CD8-positive, alpha-beta memory T cell (primary cell): ENCODE results near the gene SLCO2A1. TPM values are rescaled to one million over a fixed set of nuclear protein-coding genes. Genes with fewer than 3 reads are reported as not detected.

Experiments
- CTCF ChIA-PET: fragments of 350-600 bp; sonication (Branson Sonifier 250); formaldehyde crosslinking; loops from one replicate; lab custom pipeline; 2021; ENCODE audit warnings: antibody characterized with exemption; lab: Charles Lee
- POLR2A ChIA-PET: fragments of 350-600 bp; sonication (Branson Sonifier 250); formaldehyde crosslinking; loops from one replicate; lab custom pipeline; 2021; ENCODE audit warnings: antibody characterized with exemption; lab: Charles Lee
- DNase-seq, 5 donors: peaks; one replicate each; pipeline versions ENCODE4 v3.0.0 to v3.0.0-alpha.2; 2020 to 2022; ENCODE audit warnings: mixed read lengths in 1 of 5
- H3K27ac ChIP-seq: one replicate; pipeline ENCODE4 v1.7.0; 2013; ENCODE audit warnings: low read depth, mild to moderate bottlenecking, low read length, moderate library complexity
- H3K27me3 ChIP-seq: 2 replicates; pipeline ENCODE4 v1.7.0; 2013; ENCODE audit warnings: low read length, mild to moderate bottlenecking; ENCODE audit not compliant: insufficient read depth, poor library complexity, severe bottlenecking
- H3K36me3 ChIP-seq: 2 replicates; pipeline ENCODE4 v1.7.0; 2013; ENCODE audit warnings: mild to moderate bottlenecking, low read length, moderate library complexity; ENCODE audit not compliant: insufficient read depth
- H3K4me1 ChIP-seq: 2 replicates; pipeline ENCODE4 v1.7.0; 2013; ENCODE audit warnings: mild to moderate bottlenecking, low read length, moderate library complexity; ENCODE audit not compliant: insufficient read depth
- H3K4me3 ChIP-seq: 2 replicates; pipeline ENCODE4 v1.7.0; 2013; ENCODE audit warnings: mild to moderate bottlenecking, low read length
- H3K9me3 ChIP-seq: 2 replicates; pipeline ENCODE4 v1.7.0; 2013; ENCODE audit warnings: mild to moderate bottlenecking, low read length
- H3K27ac Mint-ChIP-seq, 8 donors: one replicate each; pipeline ENCODE4 v1.8.0; 2020 to 2021; ENCODE audit warnings: mixed read lengths in 8 of 8, mild to moderate bottlenecking in 6 of 8, inconsistent platforms in 3 of 8, moderate library complexity in 3 of 8
- H3K27me3 Mint-ChIP-seq, 2 donors: one replicate each; pipeline ENCODE4 v1.8.0; 2020 to 2021; ENCODE audit warnings: mixed read lengths in 2 of 2, mild to moderate bottlenecking in 1 of 2, moderate library complexity in 1 of 2
- H3K36me3 Mint-ChIP-seq, 3 donors: one replicate each; pipeline ENCODE4 v1.8.0; 2020 to 2021; ENCODE audit warnings: mixed read lengths in 3 of 3, inconsistent platforms in 1 of 3, mild to moderate bottlenecking in 1 of 3
- H3K4me1 Mint-ChIP-seq, 3 donors: one replicate each; pipeline ENCODE4 v1.8.0; 2020 to 2021; ENCODE audit warnings: mixed read lengths in 3 of 3, inconsistent platforms in 1 of 3, mild to moderate bottlenecking in 1 of 3
- H3K4me3 Mint-ChIP-seq, 7 donors: one replicate each; pipeline ENCODE4 v1.8.0; 2020 to 2021; ENCODE audit warnings: mixed read lengths in 7 of 7, mild to moderate bottlenecking in 6 of 7, moderate library complexity in 4 of 7, inconsistent platforms in 2 of 7
- H3K9me3 Mint-ChIP-seq, 5 donors: one replicate each; pipeline ENCODE4 v1.8.0; 2020 to 2022; ENCODE audit warnings: mixed read lengths in 5 of 5, mild to moderate bottlenecking in 3 of 5, moderate library complexity in 2 of 5, inconsistent platforms in 1 of 5
- polyA plus RNA-seq: library from polyadenylated mRNA; unstranded; fragments of 300-500 nt; fragmentation: Illumina TruSeq; gene quantifications from one replicate; pipeline ENCODE4 v1.2.3, GENCODE V29; 2021
- total RNA-seq, 2 experiments: library from RNA; stranded (reverse); gene quantifications; one replicate each; pipeline ENCODE4 v1.2.3, GENCODE V29; 2021

SLCO2A1 gene
- total and polyA plus RNA-seq, 3 experiments from 2014 or later = not detected

DNA sequence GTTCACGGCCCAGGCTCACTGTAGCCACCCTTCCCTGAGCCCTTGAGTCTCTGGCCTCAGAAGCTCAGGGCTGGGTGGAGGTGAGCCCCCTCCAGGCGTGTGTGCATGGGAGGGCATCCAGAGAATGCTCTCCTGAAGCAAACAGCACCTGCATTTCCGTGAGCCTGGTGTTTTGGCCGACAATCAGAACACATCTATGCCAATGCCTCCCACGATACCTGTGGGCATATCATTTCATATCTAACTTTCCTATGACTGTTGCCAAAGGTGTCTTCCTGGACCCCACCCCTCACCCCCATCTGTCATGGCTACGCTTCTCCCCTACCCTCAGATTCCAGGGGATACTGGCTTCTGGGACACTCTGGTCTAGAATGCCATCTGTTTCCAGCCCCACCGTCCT is 80.7 kb downstream of the SLCO2A1 start:
- Histone ChIP-seq H3K36me3 (no peaks in the 10 kb centered on the region), H3K27ac (no peak overlapping the region), H3K4me3 (no peak overlapping the region), H3K4me1 (no peaks in the 10 kb centered on the region), H3K9me3 (no peaks in the 10 kb centered on the region), H3K27me3 (no peaks in the 10 kb centered on the region)
- Mint-ChIP-seq H3K27me3 (peaks cover 3 to 10% of the 10 kb centered on the region in 2 donors), H3K4me3 (no peak overlapping the region), H3K27ac (no peak overlapping the region), H3K4me1 (peaks cover 0 to 2% (median 0%) of the 10 kb centered on the region in 3 donors), H3K9me3 (peaks cover 0 to 4% (median 0%) of the 10 kb centered on the region in 5 donors), H3K36me3 (no peaks in the 10 kb centered on the region)
- no peak for DNase-seq
- ChIA-PET CTCF (no interaction called here), POLR2A (no interaction called here)

DNA sequence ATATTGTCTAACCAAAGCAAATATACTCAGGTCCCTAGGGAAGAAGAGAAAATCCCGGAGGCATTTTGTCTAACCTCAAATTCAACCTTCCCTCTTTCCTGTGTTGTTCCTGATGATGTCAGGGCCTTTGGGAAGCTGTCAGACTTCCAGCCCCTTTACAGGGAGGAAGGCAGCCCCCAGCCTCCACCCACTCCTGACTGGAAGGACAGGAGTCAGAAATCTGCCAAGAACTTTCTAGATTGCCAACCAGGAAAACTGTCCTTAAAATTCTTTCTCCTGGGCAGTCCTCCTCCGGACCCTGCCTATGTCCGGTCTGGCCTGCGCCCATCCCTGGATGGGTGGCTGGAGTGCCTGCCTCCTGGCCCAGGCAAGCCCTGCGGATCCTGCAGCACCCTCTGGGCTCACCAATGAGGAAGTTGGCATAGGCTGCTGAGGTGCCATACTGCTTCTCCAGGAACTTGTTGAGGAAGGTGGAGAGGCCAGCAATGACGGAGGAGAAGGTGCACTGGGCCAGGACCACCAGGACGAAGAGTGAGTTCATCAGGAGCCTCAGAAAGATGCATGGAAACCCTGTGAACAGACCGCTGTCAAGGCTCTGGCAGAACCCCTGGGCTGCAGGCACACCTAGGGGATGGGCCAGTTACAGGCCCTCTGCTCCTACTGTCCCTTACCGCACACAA is 81.5 kb downstream of the SLCO2A1 start:
- Mint-ChIP-seq H3K4me1 (peaks cover 0 to 2% (median 0%) of the 10 kb centered on the region in 3 donors), H3K4me3 (no peak overlapping the region), H3K36me3 (no peaks in the 10 kb centered on the region), H3K27me3 (peaks cover 4 to 6% of the 10 kb centered on the region in 2 donors), H3K9me3 (peaks cover 0 to 4% (median 0%) of the 10 kb centered on the region in 5 donors), H3K27ac (no peak overlapping the region)
- ChIA-PET CTCF (no interaction called here), POLR2A (no interaction called here)
- no peak overlapping the region for H3K4me3 ChIP-seq
- DNase-seq = no peak
- H3K27me3 ChIP-seq = no peaks in the 10 kb centered on the region
- no peaks in the 10 kb centered on the region for H3K4me1 ChIP-seq
- no peak overlapping the region for H3K27ac ChIP-seq
- H3K36me3 ChIP-seq = no peaks in the 10 kb centered on the region
- H3K9me3 ChIP-seq = no peaks in the 10 kb centered on the region

- H3K27ac Mint-ChIP-seq = no peak overlapping the region
- H3K36me3 Mint-ChIP-seq = peaks cover 0 to 2% (median 0%) of the 10 kb centered on the region in 3 donors
- no peaks in the 10 kb centered on the region for H3K4me1 ChIP-seq
- ChIA-PET POLR2A (no interaction called here), CTCF (no interaction called here)
- H3K27me3 Mint-ChIP-seq = peaks cover 4 to 16% of the 10 kb centered on the region in 2 donors
- H3K27me3 ChIP-seq = no peaks in the 10 kb centered on the region
- no peak overlapping the region for H3K4me3 Mint-ChIP-seq
- H3K9me3 Mint-ChIP-seq = no peaks in the 10 kb centered on the region
- no peak for DNase-seq
- H3K4me1 Mint-ChIP-seq = peaks cover 4 to 6% (median 6%) of the 10 kb centered on the region in 3 donors
- H3K27ac ChIP-seq = no peak overlapping the region
- no peaks in the 10 kb centered on the region for H3K36me3 ChIP-seq
- no peak overlapping the region for H3K4me3 ChIP-seq
- no peaks in the 10 kb centered on the region for H3K9me3 ChIP-seq
Measured at GRCh38 chr3:133945381-133946095, 84.2 kb downstream of the SLCO2A1 start.

DNA sequence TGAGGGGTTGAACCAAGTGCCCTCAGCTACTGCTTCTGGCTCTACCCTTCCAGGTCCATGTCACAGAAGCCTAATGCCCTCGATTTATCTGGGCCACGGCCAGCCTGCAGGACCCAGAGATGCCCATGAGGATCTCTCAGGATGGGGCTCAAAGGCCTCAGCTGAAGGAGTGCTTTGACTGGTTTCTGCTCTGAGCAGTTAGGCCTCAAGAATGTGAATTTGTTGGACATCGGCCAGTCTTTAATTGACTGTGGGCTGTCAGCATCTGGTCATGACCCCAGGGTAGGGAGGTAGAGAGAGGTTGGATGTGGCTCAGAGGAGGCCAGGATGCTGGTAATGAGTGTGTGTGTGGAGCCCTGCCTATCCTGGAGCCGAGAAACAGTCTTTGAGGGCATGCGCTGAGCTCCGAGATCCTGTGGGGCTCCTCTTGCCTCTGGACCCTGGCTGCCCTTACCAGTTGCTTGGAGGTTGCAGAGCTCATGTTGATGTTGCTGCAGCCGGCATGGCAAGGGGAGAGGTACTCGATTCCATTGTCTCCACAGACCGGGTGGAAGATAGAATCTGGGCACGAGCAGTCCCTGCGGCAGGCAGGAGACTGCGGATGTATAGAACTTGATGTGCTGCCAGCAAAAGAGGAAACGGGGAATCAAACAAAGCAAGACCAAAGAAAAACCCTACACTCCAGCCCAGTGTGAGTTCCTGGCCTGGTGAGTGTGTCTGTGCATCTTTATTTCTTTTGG is 84.9 kb downstream of the SLCO2A1 start:
- H3K36me3 ChIP-seq = no peaks in the 10 kb centered on the region
- H3K4me1 ChIP-seq = no peaks in the 10 kb centered on the region
- Mint-ChIP-seq H3K9me3 (no peaks in the 10 kb centered on the region), H3K27ac (no peak overlapping the region), H3K36me3 (peaks cover 0 to 2% (median 0%) of the 10 kb centered on the region in 3 donors), H3K4me3 (no peak overlapping the region), H3K27me3 (peaks cover 4 to 16% of the 10 kb centered on the region in 2 donors), H3K4me1 (peaks cover 4 to 6% (median 6%) of the 10 kb centered on the region in 3 donors)
- CTCF ChIA-PET = no interaction called here
- no peak for DNase-seq
- no peak overlapping the region for H3K27ac ChIP-seq
- no peaks in the 10 kb centered on the region for H3K9me3 ChIP-seq
- POLR2A ChIA-PET = no interaction called here
- no peaks in the 10 kb centered on the region for H3K27me3 ChIP-seq
- no peak overlapping the region for H3K4me3 ChIP-seq

GRCh38 chr3:133944181-133944580 is 85.5 kb downstream of the SLCO2A1 start:
- Mint-ChIP-seq H3K27ac (no peak overlapping the region), H3K4me1 (peaks cover 4 to 6% (median 6%) of the 10 kb centered on the region in 3 donors), H3K9me3 (no peaks in the 10 kb centered on the region), H3K4me3 (no peak overlapping the region), H3K36me3 (peaks cover 0 to 2% (median 0%) of the 10 kb centered on the region in 3 donors), H3K27me3 (peaks cover 4 to 16% of the 10 kb centered on the region in 2 donors)
- no peaks in the 10 kb centered on the region for H3K9me3 ChIP-seq
- CTCF ChIA-PET = no interaction called here
- no peaks in the 10 kb centered on the region for H3K27me3 ChIP-seq
- no peaks in the 10 kb centered on the region for H3K36me3 ChIP-seq
- no peak overlapping the region for H3K27ac ChIP-seq
- POLR2A ChIA-PET = no interaction called here
- DNase-seq = no peak
- H3K4me1 ChIP-seq = no peaks in the 10 kb centered on the region
- H3K4me3 ChIP-seq = no peak overlapping the region

- Mint-ChIP-seq H3K4me3 (no peak overlapping the region), H3K36me3 (peaks cover 0 to 2% (median 0%) of the 10 kb centered on the region in 3 donors), H3K9me3 (no peaks in the 10 kb centered on the region), H3K27ac (no peak overlapping the region), H3K4me1 (peaks cover 4 to 6% (median 6%) of the 10 kb centered on the region in 3 donors), H3K27me3 (peaks cover 4 to 16% of the 10 kb centered on the region in 2 donors)
- Histone ChIP-seq H3K4me1 (no peaks in the 10 kb centered on the region), H3K27me3 (no peaks in the 10 kb centered on the region), H3K27ac (no peak overlapping the region), H3K36me3 (no peaks in the 10 kb centered on the region), H3K4me3 (no peak overlapping the region), H3K9me3 (no peaks in the 10 kb centered on the region)
- DNase-seq = no peak
- CTCF ChIA-PET = no interaction called here
- POLR2A ChIA-PET = no interaction called here
Measured at GRCh38 chr3:133943639-133944141, 86.0 kb downstream of the SLCO2A1 start.

DNA sequence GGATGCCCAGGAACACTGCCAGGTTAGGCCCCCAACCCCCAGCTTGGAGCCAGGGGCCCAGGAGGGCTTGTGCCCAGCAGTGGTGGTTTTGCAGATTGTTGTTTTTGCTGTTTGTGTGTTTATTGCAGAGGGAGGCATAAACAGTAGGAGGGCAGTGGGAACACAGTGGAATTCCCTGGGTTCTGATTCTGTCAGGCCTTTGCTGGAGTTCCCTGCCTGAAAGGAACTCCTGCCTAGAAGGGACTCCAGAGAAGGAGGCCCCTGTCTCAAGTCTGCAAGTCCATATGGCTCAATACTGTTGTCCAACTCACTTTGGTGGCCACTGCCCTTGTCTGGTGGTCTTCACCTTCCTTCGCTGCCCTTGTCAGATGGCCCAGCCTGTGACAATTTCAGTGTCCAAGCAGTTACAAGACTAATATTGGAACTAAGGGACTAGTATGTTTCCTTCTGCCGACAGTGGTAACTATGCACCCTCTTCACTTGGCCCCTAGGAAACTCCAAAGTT is 86.6 kb downstream of the SLCO2A1 start:
- H3K9me3 ChIP-seq = no peaks in the 10 kb centered on the region
- Mint-ChIP-seq H3K27ac (no peak overlapping the region), H3K4me3 (no peak overlapping the region)

More for the DNA sequence above, 86.6 kb downstream of the SLCO2A1 start:
- POLR2A ChIA-PET = no interaction called here
- H3K27ac ChIP-seq = no peak overlapping the region
- H3K36me3 ChIP-seq = no peaks in the 10 kb centered on the region
- Mint-ChIP-seq H3K4me1 (peaks cover 4 to 6% (median 6%) of the 10 kb centered on the region in 3 donors), H3K9me3 (no peaks in the 10 kb centered on the region), H3K36me3 (peaks cover 0 to 2% (median 0%) of the 10 kb centered on the region in 3 donors), H3K27me3 (peaks cover 4 to 16% of the 10 kb centered on the region in 2 donors)
- DNase-seq = no peak
- CTCF ChIA-PET = no interaction called here
- no peaks in the 10 kb centered on the region for H3K4me1 ChIP-seq
- no peaks in the 10 kb centered on the region for H3K27me3 ChIP-seq
- H3K4me3 ChIP-seq = no peak overlapping the region
